B cell (primary cell): ENCODE results near the gene LHCGR. TPM values are rescaled to one million over a fixed set of nuclear protein-coding genes. Genes with fewer than 3 reads are reported as not detected.

Experiments used
- ATAC-seq: fragments of 200-7000 bp; cut with Tn5 transposase; one replicate; pipeline ENCODE4 v1.10.0; 2021; ENCODE audit warnings: low read depth, mild to moderate bottlenecking, moderate number of reproducible peaks, moderate library complexity
- CTCF ChIA-PET: fragments of 350-600 bp; sonication (Branson Sonifier 250); formaldehyde crosslinking; loops from one replicate; lab custom pipeline; 2021; ENCODE audit warnings: antibody characterized with exemption, inconsistent platforms; lab: Charles Lee
- POLR2A ChIA-PET: fragments of 350-600 bp; sonication (Branson Sonifier 250); formaldehyde crosslinking; loops from one replicate; lab custom pipeline; 2021; ENCODE audit warnings: antibody characterized with exemption; lab: Charles Lee
- DNase-seq: peaks from one replicate; pipeline ENCODE4 v3.0.0; 2013
- H2AFZ ChIP-seq: 2 replicates; pipeline ENCODE4 v1.6.1; 2012; ENCODE audit warnings: mild to moderate bottlenecking, low read depth, low read length; ENCODE audit not compliant: insufficient read depth, poor library complexity, severe bottlenecking
- H3K27ac ChIP-seq, 2 donors: 1 replicate in 1 of 2; 2 replicates in 1 of 2; pipeline ENCODE4 v1.5.1; 2012 to 2013; ENCODE audit warnings: low read length in 2 of 2, mild to moderate bottlenecking in 2 of 2, moderate library complexity in 1 of 2
- H3K27me3 ChIP-seq, 4 experiments: fragments of 200-600 bp in 1 of 4; sonication (generic) in 1 of 4; replicated peaks in 1 of 4; 1 replicate in 2 of 4; 2 replicates in 2 of 4; pipeline versions ENCODE4 v1.6.1 to v1.7.0; 2013 to 2016; ENCODE audit warnings: low read length in 3 of 4, mild to moderate bottlenecking in 2 of 4, mixed read lengths in 1 of 4, moderate library complexity in 1 of 4; ENCODE audit not compliant: insufficient read depth in 4 of 4, control insufficient read depth in 3 of 4; ENCODE audit errors: control extremely low read depth in 1 of 4
- H3K36me3 ChIP-seq, 2 experiments: replicated peaks in 1 of 2; 1 replicate in 1 of 2; 2 replicates in 1 of 2; pipeline versions ENCODE4 v1.6.1 to v1.7.1; 2013; ENCODE audit warnings: low read length in 1 of 2; ENCODE audit not compliant: insufficient read depth in 2 of 2, control insufficient read depth in 1 of 2; ENCODE audit errors: control extremely low read depth in 1 of 2, extremely low read depth in 1 of 2
- H3K4me1 ChIP-seq, 2 donors: fragments of 200-600 bp in 1 of 2; sonication (generic) in 1 of 2; 1 replicate in 1 of 2; 2 replicates in 1 of 2; pipeline versions ENCODE4 v1.5.1 to v1.6.1; 2013 to 2017; ENCODE audit warnings: low read length in 2 of 2; ENCODE audit not compliant: control insufficient read depth in 2 of 2, insufficient read depth in 2 of 2
- H3K4me2 ChIP-seq: replicated peaks from 2 replicates; pipeline ENCODE3; 2012; ENCODE audit warnings: mild to moderate bottlenecking, low read depth, low read length; ENCODE audit not compliant: poor library complexity, severe bottlenecking
- H3K4me3 ChIP-seq, 5 experiments: fragments of 200-600 bp in 1 of 5; sonication (generic) in 1 of 5; 1 replicate in 3 of 5; 2 replicates in 2 of 5; pipeline versions ENCODE4 v1.5.1 to v1.7.0; 2011 to 2016; ENCODE audit warnings: low read length in 4 of 5, mild to moderate bottlenecking in 4 of 5, low read depth in 2 of 5, control low read depth in 1 of 5, moderate library complexity in 1 of 5; ENCODE audit not compliant: insufficient read depth in 1 of 5; ENCODE audit errors: control extremely low read depth in 1 of 5, extremely low read depth in 1 of 5
- H3K79me2 ChIP-seq: fragments of 200-600 bp; sonication (generic); one replicate; pipeline ENCODE4 v1.6.0; 2016; ENCODE audit warnings: low read length; ENCODE audit not compliant: control insufficient read depth, insufficient read depth
- H3K9ac ChIP-seq: fragments of 200-600 bp; sonication (generic); 2 replicates; pipeline ENCODE4 v1.6.1; 2017; ENCODE audit warnings: mild to moderate bottlenecking, low read length, moderate library complexity
- H3K9me3 ChIP-seq, 3 donors: one replicate each; pipeline versions ENCODE4 v1.6.1 to v1.7.1; 2013; ENCODE audit warnings: low read length in 2 of 3; ENCODE audit not compliant: control insufficient read depth in 2 of 3, insufficient read depth in 1 of 3; ENCODE audit errors: control extremely low read depth in 1 of 3
- H4K20me1 ChIP-seq: 2 replicates; pipeline ENCODE4 v1.6.0; 2012; ENCODE audit warnings: mild to moderate bottlenecking, low read length; ENCODE audit not compliant: insufficient read depth, control insufficient read depth, poor library complexity, severe bottlenecking
- H3K27ac Mint-ChIP-seq: one replicate; pipeline ENCODE4 v1.8.0; 2021; ENCODE audit warnings: mixed read lengths
- H3K27me3 Mint-ChIP-seq: one replicate; pipeline ENCODE4 v1.8.0; 2021; ENCODE audit warnings: mixed read lengths
- H3K4me1 Mint-ChIP-seq: one replicate; pipeline ENCODE4 v1.8.0; 2021; ENCODE audit warnings: mixed read lengths
- H3K4me3 Mint-ChIP-seq: one replicate; pipeline ENCODE4 v1.8.0; 2021; ENCODE audit warnings: mixed read lengths
- H3K9me3 Mint-ChIP-seq: one replicate; pipeline ENCODE4 v1.8.0; 2022; ENCODE audit warnings: mixed read lengths; ENCODE audit not compliant: insufficient read depth
- EZH2 ChIP-seq: IDR thresholded peaks from 2 replicates; pipeline ENCODE4 v1.6.1; 2012; ENCODE audit warnings: borderline replicate concordance, low read depth, mild to moderate bottlenecking, moderate library complexity, low read length; ENCODE audit not compliant: insufficient read depth, poor library complexity, severe bottlenecking
- WGBS: methylation state at CpG from one replicate; pipeline ENCODE4 v1.1.5; 2013; ENCODE audit warnings: missing lambda C conversion rate; ENCODE audit not compliant: insufficient coverage; 5-methylcytosine and 5-hydroxymethylcytosine counted together
- intact Hi-C: fragments of 100-400 bp; cut with micrococcal nuclease; formaldehyde crosslinking; loops from one replicate; pipeline ENCODE4 v1.10.0; 2022
- polyA plus RNA-seq: library from polyadenylated mRNA; depleted of rRNA; stranded (reverse); fragments of >200 nt; gene quantifications from 2 replicates; pipeline ENCODE4 v1.2.3, GENCODE V29; 2012
- total RNA-seq, 2 donors: library from RNA; stranded (reverse); fragments of 120-200 nt in 1 of 2; gene quantifications; 1 replicate in 1 of 2; 2 replicates in 1 of 2; pipeline versions ENCODE4 v1.2.3 to v1.2.4, GENCODE V29; 2013 to 2022
- TF ChIP-seq, protein P1 (sequence below): fragments of 200-600 bp; IDR thresholded peaks from one replicate; pipeline ENCODE4 v1.8.0; 2022; ENCODE audit warnings: antibody characterized with exemption, mild to moderate bottlenecking

The LHCGR gene
- total and polyA plus RNA-seq, 2 donors (not counting 1 experiment from before 2014, with no cell fraction given), result not detected

DNA sequence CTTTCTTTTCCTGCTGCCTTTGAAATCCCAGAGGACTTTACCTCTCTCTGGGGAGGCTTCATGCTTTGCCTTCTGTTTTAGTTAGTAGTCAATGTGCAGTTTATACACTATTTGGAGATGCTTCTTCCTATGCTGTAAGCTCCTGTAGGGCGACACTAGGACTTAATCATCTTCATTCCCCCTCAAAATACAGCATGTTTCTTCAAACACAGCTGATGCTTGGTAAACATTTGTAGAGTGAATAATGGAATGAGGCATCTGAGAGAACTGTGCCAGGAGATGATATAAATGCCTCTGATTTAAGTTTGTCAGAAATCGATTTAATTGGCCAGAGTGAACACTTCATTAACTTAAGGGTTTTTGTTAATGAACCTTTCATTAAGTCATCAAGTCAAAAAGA is 43.4 kb downstream of the LHCGR start:
- Histone ChIP-seq H3K9me3 (peaks cover 0 to 7% (median 0%) of the 10 kb centered on the region in 3 donors), H4K20me1 (no peaks in the 10 kb centered on the region), H3K79me2 (no peaks in the 10 kb centered on the region), H3K36me3 (no peaks in the 10 kb centered on the region), H3K4me1 (no peaks in the 10 kb centered on the region), H3K27me3 (no peaks in the 10 kb centered on the region), H2AFZ (no peak overlapping the region), H3K4me2 (no peak overlapping the region), H3K4me3 (no peak overlapping the region), H3K27ac (no peak overlapping the region), H3K9ac (no peak overlapping the region)
- DNase-seq, result no peak
- ChIA-PET POLR2A (no interaction called here), CTCF (no interaction called here)
- Mint-ChIP-seq H3K27me3 (peaks cover 21% of the 10 kb centered on the region), H3K9me3 (no peaks in the 10 kb centered on the region), H3K27ac (no peak overlapping the region), H3K4me3 (no peak overlapping the region), H3K4me1 (no peaks in the 10 kb centered on the region)
- no peak for ATAC-seq
- TF ChIP-seq, protein P1, sequence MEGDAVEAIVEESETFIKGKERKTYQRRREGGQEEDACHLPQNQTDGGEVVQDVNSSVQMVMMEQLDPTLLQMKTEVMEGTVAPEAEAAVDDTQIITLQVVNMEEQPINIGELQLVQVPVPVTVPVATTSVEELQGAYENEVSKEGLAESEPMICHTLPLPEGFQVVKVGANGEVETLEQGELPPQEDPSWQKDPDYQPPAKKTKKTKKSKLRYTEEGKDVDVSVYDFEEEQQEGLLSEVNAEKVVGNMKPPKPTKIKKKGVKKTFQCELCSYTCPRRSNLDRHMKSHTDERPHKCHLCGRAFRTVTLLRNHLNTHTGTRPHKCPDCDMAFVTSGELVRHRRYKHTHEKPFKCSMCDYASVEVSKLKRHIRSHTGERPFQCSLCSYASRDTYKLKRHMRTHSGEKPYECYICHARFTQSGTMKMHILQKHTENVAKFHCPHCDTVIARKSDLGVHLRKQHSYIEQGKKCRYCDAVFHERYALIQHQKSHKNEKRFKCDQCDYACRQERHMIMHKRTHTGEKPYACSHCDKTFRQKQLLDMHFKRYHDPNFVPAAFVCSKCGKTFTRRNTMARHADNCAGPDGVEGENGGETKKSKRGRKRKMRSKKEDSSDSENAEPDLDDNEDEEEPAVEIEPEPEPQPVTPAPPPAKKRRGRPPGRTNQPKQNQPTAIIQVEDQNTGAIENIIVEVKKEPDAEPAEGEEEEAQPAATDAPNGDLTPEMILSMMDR, result no peak
- no peak for TF ChIP-seq EZH2
- WGBS, result no CpG with 5 or more reads among the region's 2 CpGs
- intact Hi-C loops, result no loop called here

DNA sequence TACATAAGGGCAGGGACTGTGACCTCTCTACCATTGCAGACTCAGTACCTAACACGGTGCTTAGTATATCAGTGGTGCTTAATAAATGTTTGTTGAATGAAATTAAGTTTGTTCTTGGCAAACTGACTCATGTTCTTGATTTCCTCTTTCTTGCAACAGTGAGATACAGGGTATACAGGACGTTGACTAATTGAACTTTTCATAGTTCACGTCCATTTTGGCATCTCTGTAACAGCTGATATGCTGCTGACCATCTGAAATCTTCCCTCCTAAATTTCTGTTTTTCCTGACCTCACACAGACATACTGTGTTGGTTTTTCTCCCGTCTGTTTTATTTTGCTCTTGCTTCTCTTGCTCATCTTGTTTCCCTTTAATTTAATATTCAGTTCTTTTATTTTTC is 44.2 kb downstream of the LHCGR start:
- TF ChIP-seq, protein P1, result no peak
- TF ChIP-seq EZH2, result no peak
- ChIA-PET POLR2A (no interaction called here), CTCF (no interaction called here)
- ATAC-seq, result no peak
- no peak overlapping the region for H3K9ac ChIP-seq
- intact Hi-C loops, result no loop called here
- Mint-ChIP-seq H3K27ac (no peak overlapping the region), H3K4me1 (no peaks in the 10 kb centered on the region), H3K4me3 (no peak overlapping the region), H3K27me3 (peaks cover 21% of the 10 kb centered on the region), H3K9me3 (no peaks in the 10 kb centered on the region)
- H3K79me2 ChIP-seq, result no peaks in the 10 kb centered on the region
- no peaks in the 10 kb centered on the region for H3K36me3 ChIP-seq
- no peak overlapping the region for H2AFZ ChIP-seq
- H3K27ac ChIP-seq, result no peak overlapping the region
- no peak for DNase-seq
- no peaks in the 10 kb centered on the region for H3K4me1 ChIP-seq
- no peaks in the 10 kb centered on the region for H3K27me3 ChIP-seq
- H4K20me1 ChIP-seq, result no peaks in the 10 kb centered on the region
- H3K9me3 ChIP-seq, result peaks cover 0 to 8% (median 0%) of the 10 kb centered on the region in 3 donors
- 62% methylated on average over 3 of the region's 4 CpGs for WGBS
- H3K4me2 ChIP-seq, result no peak overlapping the region
- no peak overlapping the region for H3K4me3 ChIP-seq
